NCI-H1694 treated with DMSO at 0.1 percent for 48 hours (cell line): Measurements from ENCODE around the gene GJC2.

Source experiments
- DNase-seq: peaks from one replicate; lab custom pipeline; 2025; lab: John Stamatoyannopoulos, UW

GJC2 gene

GRCh38 chr1:228145463-228146416, 4.0 kb upstream of the GJC2 start:
- no peak for DNase-seq

- no peak for DNase-seq
These were observed 3.1 kb upstream of the GJC2 start for GRCh38 chr1:228146417-228147150.

GRCh38 chr1:228147151-228147693, 2.5 kb upstream of the GJC2 start:
- no peak for DNase-seq

DNA sequence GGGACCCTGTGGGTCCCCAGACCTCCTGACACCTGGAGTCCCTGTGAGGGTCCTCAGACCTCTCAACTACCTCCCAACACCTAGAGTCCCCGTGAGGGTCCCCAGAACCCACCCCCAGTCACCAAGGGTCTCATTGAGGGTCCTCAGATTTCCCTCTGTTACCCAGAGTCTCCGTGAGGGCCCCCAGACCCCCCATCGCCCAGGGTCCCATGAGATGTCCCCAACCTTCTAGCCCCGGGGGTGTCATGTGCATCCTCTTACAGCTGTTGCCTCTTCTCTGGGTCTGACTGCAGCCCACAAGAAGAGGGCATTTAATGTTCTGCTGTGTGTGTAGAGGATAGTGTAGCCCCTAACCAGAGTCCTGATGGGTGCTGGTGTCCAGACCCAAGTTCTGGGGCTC, 2.0 kb upstream of the GJC2 start:
- DNase-seq: no peak

DNA sequence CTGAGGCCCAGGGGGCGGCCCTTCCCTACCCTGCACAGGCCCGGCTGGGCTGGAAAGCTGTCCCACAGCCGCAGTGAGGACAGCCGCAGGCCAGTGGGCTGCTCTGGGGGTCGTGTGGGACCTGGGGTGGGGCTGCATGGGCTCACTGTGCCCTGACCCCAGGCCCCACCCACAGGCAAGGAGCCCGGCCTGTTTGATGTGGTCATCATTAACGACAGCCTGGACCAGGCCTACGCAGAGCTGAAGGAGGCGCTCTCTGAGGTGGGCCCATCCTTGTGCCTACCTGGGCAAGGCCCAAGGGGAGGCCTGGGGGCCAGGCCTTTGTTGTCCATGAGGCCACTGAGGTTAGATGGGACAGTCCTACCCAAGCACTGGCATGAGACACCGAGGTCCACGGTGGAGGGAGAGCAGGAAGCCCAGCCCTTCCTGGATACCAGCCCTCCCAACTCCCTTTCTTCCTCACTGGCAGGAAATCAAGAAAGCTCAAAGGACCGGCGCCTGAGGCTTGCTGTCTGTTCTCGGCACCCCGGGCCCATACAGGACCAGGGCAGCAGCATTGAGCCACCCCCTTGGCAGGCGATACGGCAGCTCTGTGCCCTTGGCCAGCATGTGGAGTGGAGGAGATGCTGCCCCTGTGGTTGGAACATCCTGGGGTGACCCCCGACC, 1.4 kb upstream of the GJC2 start:
- no peak for DNase-seq

DNA sequence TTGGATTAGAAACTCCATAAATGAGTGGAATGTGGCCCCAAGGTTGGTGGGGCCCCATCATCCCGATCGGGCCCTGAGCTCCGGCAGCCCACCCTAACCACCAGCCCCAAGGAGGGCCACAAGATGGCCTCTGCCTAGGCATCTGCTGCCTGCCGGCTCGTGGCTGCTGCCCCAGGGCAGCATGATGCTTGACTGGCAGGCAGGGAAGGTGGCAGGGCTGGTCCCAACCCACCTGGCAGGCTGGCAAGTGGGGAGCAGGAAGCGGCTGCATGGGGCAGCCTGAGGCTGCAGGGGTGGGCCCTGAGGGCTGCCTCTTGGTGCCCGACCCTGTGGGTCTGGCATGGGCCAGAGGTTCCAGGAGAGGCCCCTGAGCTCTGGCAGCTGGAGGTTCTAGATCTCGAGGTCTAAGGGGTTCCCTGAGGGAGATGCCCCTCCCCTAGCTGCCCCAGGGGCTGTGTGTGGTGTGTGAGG, 760 bp upstream of the GJC2 start:
- no peak for DNase-seq

- DNase-seq: no peak
These were observed 360 bp downstream of the GJC2 start for GRCh38 chr1:228150120-228150460.

GRCh38 chr1:228150461-228151179, 890 bp downstream of the GJC2 start:
- no peak for DNase-seq

DNA sequence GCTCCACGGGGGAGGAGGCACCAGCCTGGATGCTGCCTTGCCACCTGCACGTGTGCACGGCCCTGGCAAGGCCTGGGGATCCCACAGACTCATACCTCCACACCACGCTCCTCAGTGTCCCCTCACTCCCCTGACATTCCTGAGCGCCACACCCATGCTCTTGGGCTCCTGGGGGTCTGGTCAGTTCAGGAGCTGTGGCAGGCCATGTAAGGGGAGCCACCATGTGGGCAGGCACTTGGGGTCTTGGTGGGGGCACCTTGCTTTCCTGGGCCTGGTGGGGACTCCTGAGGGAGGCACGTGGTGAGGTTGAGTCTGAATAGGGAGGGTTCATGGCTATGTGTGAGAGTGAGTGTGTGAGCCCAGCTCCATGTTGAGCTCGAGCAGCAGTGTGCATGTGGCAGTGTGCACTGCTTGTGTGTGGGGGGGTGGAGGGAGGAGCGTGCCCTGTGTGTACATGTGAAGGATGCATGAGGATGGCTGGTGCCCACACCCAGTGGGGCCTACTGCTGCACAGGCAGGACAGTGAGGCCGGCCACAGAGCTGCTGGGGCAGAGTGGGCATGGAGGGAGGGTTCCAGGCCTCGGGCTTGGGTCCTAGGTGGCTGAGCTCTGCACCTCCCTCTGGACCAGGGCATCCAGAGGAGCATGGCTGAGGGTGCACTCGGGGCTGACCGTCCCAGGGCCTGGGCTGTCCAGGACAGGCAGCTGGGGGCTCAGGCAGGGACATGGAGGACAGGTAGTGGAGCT, 1.6 kb downstream of the GJC2 start:
- no peak for DNase-seq

- DNase-seq: no peak
These were observed 2.6 kb downstream of the GJC2 start for GRCh38 chr1:228152097-228152917.

- DNase-seq: no peak
These were observed 3.2 kb downstream of the GJC2 start for GRCh38 chr1:228152918-228153258.

GRCh38 chr1:228154021-228154669, 4.4 kb downstream of the GJC2 start:
- no peak for DNase-seq

DNA sequence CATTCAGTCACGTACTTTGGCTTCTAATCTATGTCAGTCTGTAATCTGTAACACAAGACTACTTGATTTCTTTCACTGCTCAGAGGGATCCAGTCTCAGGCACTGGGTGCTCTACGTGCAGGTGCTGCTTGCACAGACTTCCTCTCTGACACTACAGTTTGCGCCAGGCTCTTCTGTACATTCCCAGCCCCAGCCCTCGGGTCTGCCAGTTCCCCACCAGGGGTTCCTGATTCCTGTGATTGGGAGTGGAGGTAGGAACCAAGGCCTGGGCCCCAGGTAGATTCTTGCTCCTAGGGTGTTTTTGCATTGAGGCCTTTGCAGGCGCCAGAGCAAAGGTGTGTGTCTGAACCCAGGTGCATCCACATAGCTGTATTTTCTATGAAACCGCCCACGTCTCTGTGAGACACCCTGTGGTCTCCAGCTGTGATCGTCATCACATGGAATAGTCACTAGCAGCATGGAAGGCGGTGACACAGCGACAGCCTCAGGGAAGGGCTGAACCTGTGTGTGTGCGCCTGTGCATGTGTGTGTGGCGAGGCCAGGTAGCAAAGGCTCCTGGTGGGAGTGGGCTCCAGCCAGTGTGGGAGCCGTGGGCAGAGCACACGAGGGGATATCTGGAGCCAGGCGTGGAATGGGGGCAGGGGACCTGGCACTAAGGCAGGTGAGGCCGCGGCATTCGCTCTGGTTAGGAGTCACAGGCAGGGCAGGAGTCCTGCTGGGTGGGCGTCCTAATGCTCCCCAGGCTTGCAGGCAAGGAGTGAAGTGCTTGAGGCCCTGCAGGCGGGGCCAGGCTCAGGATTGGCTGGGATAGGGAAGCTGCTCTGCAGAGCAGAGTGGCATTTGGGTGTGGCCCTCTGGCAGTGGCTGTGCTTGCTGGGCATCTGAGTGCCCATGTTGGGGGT, 5.2 kb downstream of the GJC2 start:
- no peak for DNase-seq

DNA sequence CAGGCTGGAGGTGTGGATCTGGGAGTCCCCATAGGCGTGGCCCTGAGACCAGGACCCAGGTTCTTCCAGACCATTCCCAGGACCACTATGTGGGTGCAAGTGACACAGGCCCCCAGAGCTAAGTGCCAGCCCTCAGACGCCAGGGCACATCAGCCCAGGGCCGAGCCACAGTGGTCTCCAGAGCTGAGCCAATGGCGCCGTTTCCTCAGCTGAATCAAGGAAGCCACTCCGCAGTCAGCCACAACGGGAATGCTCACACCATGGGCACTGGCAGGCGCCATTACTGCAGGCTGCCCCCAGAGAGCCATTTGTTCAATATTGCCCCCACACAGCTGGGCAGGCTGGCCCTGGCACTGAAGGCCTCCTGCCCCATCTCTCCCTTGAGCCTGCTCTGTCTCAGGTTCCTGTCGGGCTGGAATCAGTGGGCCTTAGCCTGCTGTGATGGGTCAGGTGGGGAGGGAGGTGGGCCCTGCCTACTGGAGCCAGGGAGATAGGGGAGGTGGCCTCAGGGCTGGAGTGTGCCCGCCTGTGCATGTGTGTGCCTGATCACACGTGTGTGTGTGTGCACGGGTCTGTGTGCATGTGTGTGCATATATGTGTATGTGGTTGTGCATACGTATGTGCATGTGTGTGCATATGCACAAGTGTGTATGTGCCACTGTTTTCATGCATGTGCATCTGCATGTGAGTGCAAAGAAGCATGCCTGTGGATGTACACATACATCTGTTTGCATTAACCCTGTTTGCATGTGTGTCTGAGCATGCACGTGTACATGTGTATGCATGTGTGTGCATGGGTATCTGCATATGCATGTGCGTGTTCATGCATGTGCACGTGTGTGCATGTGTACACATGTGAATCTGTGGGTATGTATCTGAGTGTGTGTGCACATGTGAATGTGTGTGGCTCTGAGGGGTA, 6.1 kb downstream of the GJC2 start:
- DNase-seq: no peak

GRCh38 chr1:228156515-228156881, 6.8 kb downstream of the GJC2 start:
- DNase-seq: no peak

DNA sequence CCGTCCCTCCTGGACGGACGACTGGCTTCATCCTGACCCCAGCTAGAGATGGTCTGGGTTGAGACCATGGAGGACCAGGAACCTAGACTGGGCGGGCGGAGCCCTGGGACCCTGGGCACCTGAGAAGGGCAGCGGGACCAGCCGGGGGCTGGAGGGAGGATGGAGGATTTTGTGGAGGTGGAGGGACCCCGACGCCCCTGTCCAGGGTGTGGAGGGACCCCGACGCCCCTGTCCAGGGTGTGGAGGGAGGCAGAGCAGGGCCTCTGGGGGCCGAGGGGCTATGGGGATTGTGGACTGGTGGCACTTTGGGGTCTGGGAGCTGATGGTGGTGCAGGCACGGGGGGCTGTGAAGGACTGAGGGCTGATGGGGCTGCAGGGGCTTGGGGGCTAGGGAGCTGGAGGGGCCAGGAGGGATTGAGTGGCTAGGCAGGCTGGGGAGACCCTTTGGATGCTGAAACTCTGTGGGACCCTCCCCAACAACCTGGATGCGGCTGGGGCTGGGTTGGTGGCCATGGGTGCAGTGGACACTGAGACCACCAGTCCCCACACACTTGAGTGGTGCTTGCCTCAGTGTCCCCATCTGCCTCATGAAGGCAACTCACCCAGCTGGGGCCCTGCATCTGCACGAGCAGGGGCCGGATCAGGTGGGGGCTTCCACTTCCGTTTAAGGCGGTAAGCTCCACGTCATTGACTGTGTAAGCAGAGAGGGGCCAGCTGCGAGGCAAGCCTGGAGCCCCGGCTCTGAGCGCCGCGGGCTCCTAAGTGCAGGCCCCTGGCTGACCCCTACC, 7.4 kb downstream of the GJC2 start:
- no peak for DNase-seq

DNA sequence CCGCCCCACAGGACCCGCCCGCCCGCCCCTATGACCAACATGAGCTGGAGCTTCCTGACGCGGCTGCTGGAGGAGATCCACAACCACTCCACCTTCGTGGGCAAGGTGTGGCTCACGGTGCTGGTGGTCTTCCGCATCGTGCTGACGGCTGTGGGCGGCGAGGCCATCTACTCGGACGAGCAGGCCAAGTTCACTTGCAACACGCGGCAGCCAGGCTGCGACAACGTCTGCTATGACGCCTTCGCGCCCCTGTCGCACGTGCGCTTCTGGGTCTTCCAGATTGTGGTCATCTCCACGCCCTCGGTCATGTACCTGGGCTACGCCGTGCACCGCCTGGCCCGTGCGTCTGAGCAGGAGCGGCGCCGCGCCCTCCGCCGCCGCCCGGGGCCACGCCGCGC, 8.0 kb downstream of the GJC2 start:
- no peak for DNase-seq
